ENCODE data around the gene ZNF92. TPM values are rescaled to one million over a fixed set of nuclear protein-coding genes. Genes with fewer than 3 reads are reported as not detected.

Gene ZNF92
- total RNA-seq, 1 experiment from 2014 or later: 32.4 TPM

GRCh38 chr7:65448816-65449504 is 75.3 kb downstream of the ZNF92 start:
- ATAC-seq: no peak
- peaks cover 63% of the 10 kb centered on the region for H3K9me3 Mint-ChIP-seq
- H3K36me3 Mint-ChIP-seq: peaks cover 29% of the 10 kb centered on the region
- ChIA-PET POLR2A (no interaction called here), CTCF (no interaction called here)
- TF ChIP-seq JAZF1 (CRISPR knock-in tag; IDR thresholded peaks at IDR 0.05) (no peak), ZNF138 (CRISPR knock-in tag; conservative IDR thresholded peaks at IDR 0.05) (no peak), MLX (CRISPR knock-in tag; IDR thresholded peaks at IDR 0.05) (no peak), GTF2I (CRISPR knock-in tag; conservative IDR thresholded peaks at IDR 0.05) (no peak), HMGXB4 (CRISPR knock-in tag; IDR thresholded peaks at IDR 0.05) (no peak), RORB (CRISPR knock-in tag; IDR thresholded peaks at IDR 0.05) (no peak), CBFB (CRISPR knock-in tag; IDR thresholded peaks at IDR 0.05; ENCODE audit: low read depth) (no peak), IRF1 (CRISPR knock-in tag; IDR thresholded peaks at IDR 0.05) (no peak), ATF3 (CRISPR knock-in tag; conservative IDR thresholded peaks at IDR 0.05) (no peak), FOXJ3 (CRISPR knock-in tag; IDR thresholded peaks at IDR 0.05; ENCODE audit: borderline replicate concordance) (no peak), NR1H2 (CRISPR knock-in tag; IDR thresholded peaks at IDR 0.05) (no peak)
- H3K27ac Mint-ChIP-seq: no peak overlapping the region
- H3K27me3 Mint-ChIP-seq (ENCODE audit: low read depth): peaks cover 8% of the 10 kb centered on the region
- no peak for DNase-seq (ENCODE audit: low spot score)
- no peaks in the 10 kb centered on the region for H3K4me1 Mint-ChIP-seq
- H3K4me3 Mint-ChIP-seq: no peak overlapping the region

- no peak overlapping the region for H3K27ac Mint-ChIP-seq
- no peak for DNase-seq (ENCODE audit: low spot score)
- ChIA-PET POLR2A (no interaction called here), CTCF (no interaction called here)
- peaks cover 63% of the 10 kb centered on the region for H3K9me3 Mint-ChIP-seq
- H3K4me3 Mint-ChIP-seq: no peak overlapping the region
- no peaks in the 10 kb centered on the region for H3K4me1 Mint-ChIP-seq
- peaks cover 26% of the 10 kb centered on the region for H3K36me3 Mint-ChIP-seq
- no peak for ATAC-seq
- H3K27me3 Mint-ChIP-seq (ENCODE audit: low read depth): peaks cover 8% of the 10 kb centered on the region
- TF ChIP-seq NFYB (CRISPR knock-in tag; conservative IDR thresholded peaks at IDR 0.05; ENCODE audit: low read depth) (no peak), ZNF219 (CRISPR knock-in tag; IDR thresholded peaks at IDR 0.05; ENCODE audit: borderline replicate concordance) (no peak), ZNF423 (CRISPR knock-in tag; IDR thresholded peaks at IDR 0.05) (no peak), ZNF671 (CRISPR knock-in tag; IDR thresholded peaks at IDR 0.05) (no peak), FOXP1 (CRISPR knock-in tag; IDR thresholded peaks at IDR 0.05; ENCODE audit: borderline replicate concordance) (no peak), ZSCAN18 (CRISPR knock-in tag; IDR thresholded peaks at IDR 0.05) (no peak), CREM (CRISPR knock-in tag; IDR thresholded peaks at IDR 0.05) (no peak), E2F4 (CRISPR knock-in tag; IDR thresholded peaks at IDR 0.05; ENCODE audit: borderline replicate concordance, low read depth) (no peak), ZNF425 (CRISPR knock-in tag; conservative IDR thresholded peaks at IDR 0.05) (no peak), ZMAT4 (CRISPR knock-in tag; IDR thresholded peaks at IDR 0.05) (no peak), NFATC4 (CRISPR knock-in tag; IDR thresholded peaks at IDR 0.05) (no peak), CBFB (CRISPR knock-in tag; IDR thresholded peaks at IDR 0.05; ENCODE audit: low read depth) (no peak), NR3C1 (CRISPR knock-in tag; conservative IDR thresholded peaks at IDR 0.05; ENCODE audit: low read depth) (no peak), MXD4 (CRISPR knock-in tag; IDR thresholded peaks at IDR 0.05; ENCODE audit: borderline replicate concordance) (no peak)
Observed at GRCh38 chr7:65449505-65449852, 75.8 kb downstream of the ZNF92 start.

All from WTC11 (cell line).